Measurements from ENCODE around the gene GNB2. TPM values are rescaled to one million over a fixed set of nuclear protein-coding genes. Genes with fewer than 3 reads are reported as not detected.

GNB2 gene
- total RNA-seq (100 to 1,000 TPM; 138 to 144 TPM), polyA plus RNA-seq (10 to 100 TPM; 48.3 to 60.7 TPM)

GRCh38 chr7:100673302-100673941, at the start of gene GNB2:
TSS of gene GNB2 (plus strand) at chr7:100673740. CDS start at chr7:100676266, 2,526 bp downstream.
- Histone ChIP-seq H3K4me1 (ENCODE audit: insufficient read depth, low read length) (peaks cover 30% of the 10 kb centered on the region), H3K9me3 (ENCODE audit: control insufficient read depth in 1 of 2, low read length in 2 of 2) (no peaks in the 10 kb centered on the region), H3K27ac (ENCODE audit: low read depth, low read length) (peak within 1 kb of the TSS; percentile 92), H3K4me3 (ENCODE audit: low read length in 2 of 2) (peak within 1 kb of the TSS; percentile 80 to 91), H3K36me3 (ENCODE audit: insufficient read depth, low read length) (peaks cover 21% of the 10 kb centered on the region), H3K27me3 (ENCODE audit: insufficient read depth, low read length) (no peaks in the 10 kb centered on the region)
- Mint-ChIP-seq H3K36me3 (peaks cover 3 to 33% of the 10 kb centered on the region in 2 donors), H3K27me3 (peaks cover 0 to 1% of the 10 kb centered on the region in 2 donors), H3K4me1 (peaks cover 3 to 33% (median 14%) of the 10 kb centered on the region in 4 donors), H3K4me3 (peak within 1 kb of the TSS; percentile 94 to 99 (median 96)), H3K27ac (peak within 1 kb of the TSS; percentile 96 to 99 (median 97)), H3K9me3 (peaks cover 0 to 4% (median 0%) of the 10 kb centered on the region in 8 donors)
- peak; percentile 97 to 98 (median 97) for DNase-seq
- intact Hi-C loops (cut with micrococcal nuclease), result loop anchor here (1.0 to 2.0 kb wide), 9 partner anchors 18 to 244 kb away; partner anchors contain the start of genes FBXO24, LRCH4, MEPCE and MOSPD3
- ChIA-PET POLR2A (ENCODE audit: partially characterized antibody) (interaction anchor here (0.5 to 6.3 kb wide), 20 partner anchors 12 to 237 kb away, joined by 3 to 70 read pairs (median 4); partner anchors contain the start of genes FBXO24, LRCH4, MOSPD3 and POP7), CTCF (ENCODE audit: partially characterized antibody) (interaction anchor here (1.3 kb wide), 2 partner anchors 18 to 32 kb away, joined by 3 to 4 read pairs; partner anchors contain the start of gene POP7)

GRCh38 chr7:100623951-100624824, 49.4 kb upstream of the GNB2 start:
- H3K27me3 ChIP-seq (ENCODE audit: insufficient read depth, low read length), result no peaks in the 10 kb centered on the region
- no peaks in the 10 kb centered on the region for H3K36me3 ChIP-seq (ENCODE audit: insufficient read depth, low read length)
- H3K4me3 Mint-ChIP-seq, result peak overlapping the region in 3 of 8 donors; percentile 9 to 45 (median 36)
- H3K36me3 Mint-ChIP-seq, result peaks cover 2 to 6% of the 10 kb centered on the region in 2 donors
- H3K27me3 Mint-ChIP-seq, result no peaks in the 10 kb centered on the region
- POLR2A ChIA-PET (ENCODE audit: partially characterized antibody), result interaction anchor here (1.0 to 5.4 kb wide), 5 partner anchors 11 to 39 kb away, joined by 3 to 64 read pairs (median 4); partner anchors contain the start of genes FBXO24, LRCH4 and MOSPD3
- H3K4me3 ChIP-seq (ENCODE audit: low read length in 2 of 2), result no peak overlapping the region
- peaks cover 12 to 28% (median 21%) of the 10 kb centered on the region in 4 donors for H3K4me1 Mint-ChIP-seq
- DNase-seq, result no peak
- H3K9me3 Mint-ChIP-seq, result no peaks in the 10 kb centered on the region
- H3K27ac Mint-ChIP-seq, result peak overlapping the region in 3 of 7 donors; percentile 6 to 31 (median 7)
- no peaks in the 10 kb centered on the region for H3K9me3 ChIP-seq (ENCODE audit: control insufficient read depth in 1 of 2, low read length in 2 of 2)
- intact Hi-C loops (cut with micrococcal nuclease), result no loop called here
- H3K27ac ChIP-seq (ENCODE audit: low read depth, low read length), result no peak overlapping the region
- peaks cover 24% of the 10 kb centered on the region for H3K4me1 ChIP-seq (ENCODE audit: insufficient read depth, low read length)
- CTCF ChIA-PET (ENCODE audit: partially characterized antibody), result interaction anchor here (1.1 to 1.8 kb wide), 2 partner anchors 11 to 17 kb away, joined by 3 to 4 read pairs; partner anchors contain the start of gene MOSPD3

GRCh38 chr7:100626055-100626454, 47.5 kb upstream of the GNB2 start:
- H3K4me3 ChIP-seq (ENCODE audit: low read length in 2 of 2), result peak overlapping the region; percentile 36 to 67
- no peaks in the 10 kb centered on the region for H3K36me3 ChIP-seq (ENCODE audit: insufficient read depth, low read length)
- peaks cover 24% of the 10 kb centered on the region for H3K4me1 ChIP-seq (ENCODE audit: insufficient read depth, low read length)
- peak overlapping the region; percentile 63 for H3K27ac ChIP-seq (ENCODE audit: low read depth, low read length)
- Mint-ChIP-seq H3K4me3 (peak overlapping the region; percentile 61 to 83 (median 76)), H3K36me3 (peaks cover 2 to 6% of the 10 kb centered on the region in 2 donors), H3K9me3 (no peaks in the 10 kb centered on the region), H3K27me3 (no peaks in the 10 kb centered on the region), H3K4me1 (peaks cover 15 to 41% (median 28%) of the 10 kb centered on the region in 4 donors), H3K27ac (peak overlapping the region in 6 of 7 donors; percentile 45 to 89 (median 81))
- H3K9me3 ChIP-seq (ENCODE audit: control insufficient read depth in 1 of 2, low read length in 2 of 2), result no peaks in the 10 kb centered on the region
- no peak for DNase-seq
- intact Hi-C loops (cut with micrococcal nuclease), result loop anchor here (1.0 kb wide), 4 partner anchors 14 to 47 kb away; partner anchors contain the start of genes FBXO24, GNB2, LRCH4 and MOSPD3
- ChIA-PET POLR2A (ENCODE audit: partially characterized antibody) (interaction anchor here (0.6 to 5.4 kb wide), 17 partner anchors 9 to 197 kb away, joined by 3 to 64 read pairs (median 4); partner anchors contain the start of genes FBXO24, GIGYF1, LRCH4 and MEPCE), CTCF (ENCODE audit: partially characterized antibody) (interaction anchor here (0.6 to 2.6 kb wide), 12 partner anchors 8 to 80 kb away, joined by 3 to 10 read pairs (median 3); partner anchors contain the start of genes FBXO24, MOSPD3 and POP7)
- no peaks in the 10 kb centered on the region for H3K27me3 ChIP-seq (ENCODE audit: insufficient read depth, low read length)

GRCh38 chr7:100626530-100627237, 46.9 kb upstream of the GNB2 start:
- H3K9me3 ChIP-seq (ENCODE audit: control insufficient read depth in 1 of 2, low read length in 2 of 2), result no peaks in the 10 kb centered on the region
- no peaks in the 10 kb centered on the region for H3K36me3 ChIP-seq (ENCODE audit: insufficient read depth, low read length)
- Mint-ChIP-seq H3K4me3 (peak overlapping the region; percentile 61 to 83 (median 76)), H3K9me3 (no peaks in the 10 kb centered on the region), H3K27me3 (no peaks in the 10 kb centered on the region), H3K27ac (peak overlapping the region; percentile 45 to 94 (median 83)), H3K4me1 (peaks cover 15 to 41% (median 28%) of the 10 kb centered on the region in 4 donors), H3K36me3 (peaks cover 1 to 2% of the 10 kb centered on the region in 2 donors)
- H3K4me1 ChIP-seq (ENCODE audit: insufficient read depth, low read length), result peaks cover 24% of the 10 kb centered on the region
- no peaks in the 10 kb centered on the region for H3K27me3 ChIP-seq (ENCODE audit: insufficient read depth, low read length)
- peak overlapping the region; percentile 63 for H3K27ac ChIP-seq (ENCODE audit: low read depth, low read length)
- POLR2A ChIA-PET (ENCODE audit: partially characterized antibody), result interaction anchor here (0.6 to 5.4 kb wide), 18 partner anchors 8 to 197 kb away, joined by 3 to 64 read pairs (median 4); partner anchors contain the start of genes FBXO24, GIGYF1, LRCH4 and MEPCE
- DNase-seq, result peak; percentile 79 to 91 (median 82)
- peak overlapping the region; percentile 36 to 67 for H3K4me3 ChIP-seq (ENCODE audit: low read length in 2 of 2)
- CTCF ChIA-PET (ENCODE audit: partially characterized antibody), result interaction anchor here (0.6 to 2.6 kb wide), 10 partner anchors 8 to 79 kb away, joined by 3 to 10 read pairs (median 3); partner anchors contain the start of genes FBXO24, MOSPD3 and POP7
- intact Hi-C loops (cut with micrococcal nuclease), result loop anchor here (1.0 kb wide), 4 partner anchors 14 to 47 kb away; partner anchors contain the start of genes FBXO24, GNB2, LRCH4 and MOSPD3

- DNase-seq, result no peak
- intact Hi-C loops (cut with micrococcal nuclease), result no loop called here
- Mint-ChIP-seq H3K4me1 (peaks cover 15 to 41% (median 28%) of the 10 kb centered on the region in 4 donors), H3K27me3 (no peaks in the 10 kb centered on the region), H3K27ac (peak overlapping the region in 4 of 7 donors; percentile 48 to 72 (median 68)), H3K36me3 (no peaks in the 10 kb centered on the region), H3K9me3 (no peaks in the 10 kb centered on the region), H3K4me3 (peak overlapping the region in 1 of 8 donors; percentile 31)
- POLR2A ChIA-PET (ENCODE audit: partially characterized antibody), result interaction anchor here (0.7 to 5.4 kb wide), 14 partner anchors 8 to 198 kb away, joined by 3 to 64 read pairs (median 4); partner anchors contain the start of genes FBXO24, GIGYF1, LRCH4 and MEPCE
- Histone ChIP-seq H3K4me3 (ENCODE audit: low read length in 2 of 2) (peak overlapping the region in 1 of 2 donors; percentile 67), H3K9me3 (ENCODE audit: control insufficient read depth in 1 of 2, low read length in 2 of 2) (no peaks in the 10 kb centered on the region), H3K27me3 (ENCODE audit: insufficient read depth, low read length) (no peaks in the 10 kb centered on the region), H3K27ac (ENCODE audit: low read depth, low read length) (peak overlapping the region; percentile 63), H3K36me3 (ENCODE audit: insufficient read depth, low read length) (no peaks in the 10 kb centered on the region), H3K4me1 (ENCODE audit: insufficient read depth, low read length) (peaks cover 24% of the 10 kb centered on the region)
- CTCF ChIA-PET (ENCODE audit: partially characterized antibody), result interaction anchor here (1.0 to 2.6 kb wide), 3 partner anchors 62 to 79 kb away, joined by 3 to 10 read pairs (median 9); partner anchors contain the start of gene POP7
Measured at GRCh38 chr7:100627238-100627549, 46.3 kb upstream of the GNB2 start.
